CD14-positive monocyte (primary cell): ENCODE measurements around the gene CADM2. TPM values are rescaled to one million over a fixed set of nuclear protein-coding genes. Genes with fewer than 3 reads are reported as not detected.

ENCODE experiments used
- DNase-seq, 3 donors: peaks; one replicate each; pipeline ENCODE4 v3.0.0-alpha.2; 2011 to 2022
- H2AFZ ChIP-seq: 2 replicates; pipeline ENCODE4 v1.6.0; 2012; ENCODE audit warnings: mild to moderate bottlenecking, low read depth, low read length, inconsistent platforms; ENCODE audit not compliant: insufficient read depth, poor library complexity, severe bottlenecking
- H3K27ac ChIP-seq, 2 donors: 1 replicate in 1 of 2; 2 replicates in 1 of 2; pipeline ENCODE4 v1.5.1; 2012 to 2013; ENCODE audit warnings: low read length in 2 of 2, control low read depth in 1 of 2, inconsistent platforms in 1 of 2, low read depth in 1 of 2, mild to moderate bottlenecking in 1 of 2
- H3K27me3 ChIP-seq, 2 donors: one replicate each; pipeline versions ENCODE4 v1.6.0 to v1.6.1; 2011 to 2013; ENCODE audit warnings: low read length in 2 of 2; ENCODE audit not compliant: control insufficient read depth in 2 of 2, insufficient read depth in 2 of 2
- H3K36me3 ChIP-seq, 2 donors: replicated peaks in 1 of 2; 1 replicate in 1 of 2; 2 replicates in 1 of 2; pipeline versions ENCODE4 v1.5.1 to v1.6.1; 2012 to 2013; ENCODE audit warnings: low read length in 2 of 2, control low read depth in 1 of 2, inconsistent platforms in 1 of 2, mild to moderate bottlenecking in 1 of 2; ENCODE audit not compliant: insufficient read depth in 2 of 2, control insufficient read depth in 1 of 2
- H3K4me1 ChIP-seq, 2 donors: 1 replicate in 1 of 2; 2 replicates in 1 of 2; pipeline versions ENCODE4 v1.5.1 to v1.6.1; 2012 to 2013; ENCODE audit warnings: low read length in 2 of 2, control low read depth in 1 of 2, inconsistent platforms in 1 of 2, mild to moderate bottlenecking in 1 of 2, moderate library complexity in 1 of 2; ENCODE audit not compliant: insufficient read depth in 2 of 2, control insufficient read depth in 1 of 2
- H3K4me2 ChIP-seq: replicated peaks from 2 replicates; pipeline ENCODE3; 2012; ENCODE audit warnings: low read length, moderate library complexity, mild to moderate bottlenecking; ENCODE audit not compliant: poor library complexity, severe bottlenecking; ENCODE audit errors: extremely low read depth
- H3K4me3 ChIP-seq, 3 experiments: fragments of 200-600 bp in 1 of 3; sonication (generic) in 1 of 3; replicated peaks in 1 of 3; 1 replicate in 2 of 3; 2 replicates in 1 of 3; pipeline ENCODE4 v1.5.1; 2011 to 2013; ENCODE audit warnings: low read length in 3 of 3, mild to moderate bottlenecking in 3 of 3, control low read depth in 2 of 3, low read depth in 2 of 3, inconsistent platforms in 1 of 3, moderate library complexity in 1 of 3
- H3K79me2 ChIP-seq: 2 replicates; pipeline ENCODE4 v1.6.0; 2012; ENCODE audit warnings: mild to moderate bottlenecking, control low read depth, inconsistent platforms, low read length, moderate library complexity; ENCODE audit not compliant: insufficient read depth
- H3K9ac ChIP-seq: 2 replicates; pipeline ENCODE4 v1.6.0; 2017; ENCODE audit warnings: low read length, mild to moderate bottlenecking; ENCODE audit not compliant: insufficient read depth, poor library complexity, severe bottlenecking
- H3K9me3 ChIP-seq, 2 donors: replicated peaks in 1 of 2; 1 replicate in 1 of 2; 2 replicates in 1 of 2; pipeline versions ENCODE4 v1.5.1 to v1.6.1; 2012 to 2013; ENCODE audit warnings: low read length in 2 of 2, control low read depth in 1 of 2; ENCODE audit not compliant: control insufficient read depth in 1 of 2, insufficient read depth in 1 of 2
- H4K20me1 ChIP-seq: 2 replicates; pipeline ENCODE4 v1.6.0; 2012; ENCODE audit warnings: mild to moderate bottlenecking, low read length, control low read depth, moderate library complexity; ENCODE audit not compliant: insufficient read depth
- H3K27ac Mint-ChIP-seq, 7 donors: one replicate each; pipeline ENCODE4 v1.8.0; 2020; ENCODE audit warnings: mild to moderate bottlenecking in 7 of 7, mixed read lengths in 7 of 7, moderate library complexity in 6 of 7, inconsistent platforms in 2 of 7
- H3K27me3 Mint-ChIP-seq, 3 donors: one replicate each; pipeline ENCODE4 v1.8.0; 2021 to 2022; ENCODE audit warnings: low read depth in 3 of 3, mild to moderate bottlenecking in 3 of 3, mixed read lengths in 3 of 3, moderate library complexity in 3 of 3, inconsistent platforms in 1 of 3
- H3K36me3 Mint-ChIP-seq, 2 donors: one replicate each; pipeline ENCODE4 v1.8.0; 2020; ENCODE audit warnings: mixed read lengths in 2 of 2, inconsistent platforms in 1 of 2, mild to moderate bottlenecking in 1 of 2
- H3K4me1 Mint-ChIP-seq: one replicate; pipeline ENCODE4 v1.8.0; 2020; ENCODE audit warnings: mild to moderate bottlenecking, mixed read lengths
- H3K4me3 Mint-ChIP-seq, 2 donors: one replicate each; pipeline ENCODE4 v1.8.0; 2020; ENCODE audit warnings: mild to moderate bottlenecking in 2 of 2, mixed read lengths in 2 of 2, moderate library complexity in 1 of 2
- H3K9me3 Mint-ChIP-seq, 7 donors: one replicate each; pipeline ENCODE4 v1.8.0; 2020 to 2022; ENCODE audit warnings: mixed read lengths in 7 of 7, mild to moderate bottlenecking in 6 of 7, moderate library complexity in 6 of 7, inconsistent platforms in 2 of 7
- CTCF ChIP-seq: fragments of 200-600 bp; IDR thresholded peaks from one replicate; pipeline ENCODE4 v1.8.0; 2022; ENCODE audit warnings: antibody characterized with exemption, mild to moderate bottlenecking
- WGBS: methylation state at CpG from one replicate; pipeline ENCODE4 v1.1.5; 2013; ENCODE audit warnings: missing lambda C conversion rate; ENCODE audit not compliant: insufficient coverage; 5-methylcytosine and 5-hydroxymethylcytosine counted together
- intact Hi-C, 2 donors: fragments of 100-400 bp; cut with micrococcal nuclease; formaldehyde crosslinking; loops; one replicate each; pipeline versions ENCODE4 v1.15.0 to v1.15.1; 2023
- polyA plus RNA-seq, 3 donors: library from polyadenylated mRNA; depleted of rRNA in 1 of 3; unstranded in 2 of 3; stranded (reverse) in 1 of 3; fragments of 300-500 nt in 2 of 3; fragments of >200 nt in 1 of 3; fragmentation: Illumina TruSeq in 2 of 3; gene quantifications; 1 replicate in 2 of 3; 2 replicates in 1 of 3; pipeline ENCODE4 v1.2.3, GENCODE V29; 2012 to 2021

Gene CADM2
- polyA plus RNA-seq, 3 donors: not detected

GRCh38 chr3:85890043-85890555, 931.3 kb downstream of the CADM2 start:
- intact Hi-C loops: no loop called here
- no peak for TF ChIP-seq CTCF
- H3K4me2 ChIP-seq: no peak overlapping the region
- no peaks in the 10 kb centered on the region for H4K20me1 ChIP-seq
- H3K27ac ChIP-seq: no peak overlapping the region
- WGBS: 92% methylated on average over 2 of the region's 3 CpGs
- H3K27me3 ChIP-seq: no peaks in the 10 kb centered on the region
- Mint-ChIP-seq H3K9me3 (peaks cover 2 to 9% (median 4%) of the 10 kb centered on the region in 7 donors), H3K4me1 (no peaks in the 10 kb centered on the region), H3K27ac (no peak overlapping the region), H3K27me3 (no peaks in the 10 kb centered on the region), H3K36me3 (no peaks in the 10 kb centered on the region), H3K4me3 (no peak overlapping the region)
- H2AFZ ChIP-seq: no peak overlapping the region
- H3K9ac ChIP-seq: no peak overlapping the region
- no peak for DNase-seq
- H3K36me3 ChIP-seq: no peaks in the 10 kb centered on the region
- no peaks in the 10 kb centered on the region for H3K79me2 ChIP-seq
- H3K9me3 ChIP-seq: peaks cover 0 to 7% of the 10 kb centered on the region in 2 donors
- no peaks in the 10 kb centered on the region for H3K4me1 ChIP-seq
- H3K4me3 ChIP-seq: no peak overlapping the region

GRCh38 chr3:85903434-85903833, 944.6 kb downstream of the CADM2 start:
- Histone ChIP-seq H3K36me3 (no peaks in the 10 kb centered on the region), H3K9ac (no peak overlapping the region), H3K27me3 (no peaks in the 10 kb centered on the region), H3K79me2 (no peaks in the 10 kb centered on the region), H2AFZ (no peak overlapping the region), H3K4me1 (no peaks in the 10 kb centered on the region), H3K4me2 (no peak overlapping the region), H3K4me3 (no peak overlapping the region), H3K9me3 (peaks cover 3 to 5% of the 10 kb centered on the region in 2 donors), H4K20me1 (no peaks in the 10 kb centered on the region), H3K27ac (no peak overlapping the region)
- Mint-ChIP-seq H3K4me1 (no peaks in the 10 kb centered on the region), H3K4me3 (no peak overlapping the region), H3K36me3 (no peaks in the 10 kb centered on the region), H3K27me3 (no peaks in the 10 kb centered on the region), H3K27ac (no peak overlapping the region), H3K9me3 (peaks cover 0 to 2% (median 0%) of the 10 kb centered on the region in 7 donors)
- no peak for TF ChIP-seq CTCF
- intact Hi-C loops: no loop called here
- no peak for DNase-seq
- WGBS: 100% methylated on average over 2 of the region's 5 CpGs
